IMR-90 (cell line): Measurements from ENCODE around the gene ZNF346. TPM values are rescaled to one million over a fixed set of nuclear protein-coding genes. Genes with fewer than 3 reads are reported as not detected.

Experiments used
- ATAC-seq: fragments of 200-7000 bp; cut with Tn5 transposase; 2 replicates; pipeline ENCODE4 v1.9.1; 2020; ENCODE audit warnings: low read depth, mild to moderate bottlenecking, moderate library complexity
- BruUV-seq: library from RNA; stranded (reverse); fragments of 400-500 nt; replicated peaks from 2 replicates; lab custom pipeline; 2021; lab: Mats Ljungman, UMichigan
- CTCF ChIA-PET: fragments of 300-600 bp; formaldehyde crosslinking; extraction: SDS; loops from one replicate; lab custom pipeline; 2021; ENCODE audit warnings: antibody characterized with exemption; lab: Yijun Ruan, JAX
- POLR2A ChIA-PET: fragments of 300-600 bp; sonication (Branson Sonifier 250); formaldehyde crosslinking; loops from one replicate; lab custom pipeline; 2022; ENCODE audit warnings: antibody characterized with exemption; ENCODE audit not compliant: unreplicated experiment; lab: Charles Lee
- DNase-seq: peaks from one replicate; pipeline ENCODE4 v3.0.0; 2013
- H2AFZ ChIP-seq: replicated peaks from 2 replicates; pipeline ENCODE3; 2013; ENCODE audit warnings: low read length, mild to moderate bottlenecking; ENCODE audit not compliant: poor library complexity
- H2AK5ac ChIP-seq: 2 replicates; pipeline ENCODE4 v1.6.1; 2013; ENCODE audit warnings: low read depth, low read length, inconsistent platforms
- H2AK9ac ChIP-seq: replicated peaks from 2 replicates; pipeline ENCODE3; 2013; ENCODE audit warnings: mild to moderate bottlenecking, low read depth, low read length, moderate library complexity; ENCODE audit not compliant: poor library complexity
- H2BK120ac ChIP-seq: 2 replicates; pipeline ENCODE4 v1.6.1; 2013; ENCODE audit warnings: low read depth, low read length, inconsistent platforms
- H2BK15ac ChIP-seq: 3 replicates; pipeline ENCODE4 v1.6.1; 2013; ENCODE audit warnings: low read depth, low read length, inconsistent platforms
- H2BK20ac ChIP-seq: 2 replicates; pipeline ENCODE4 v1.6.1; 2013; ENCODE audit warnings: low read depth, mild to moderate bottlenecking, inconsistent platforms, low read length, moderate library complexity
- H2BK5ac ChIP-seq: 2 replicates; pipeline ENCODE4 v1.6.1; 2013; ENCODE audit warnings: mild to moderate bottlenecking, low read depth, low read length, inconsistent platforms; ENCODE audit not compliant: poor library complexity, severe bottlenecking
- H3K14ac ChIP-seq: replicated peaks from 2 replicates; pipeline ENCODE4 v1.6.1; 2013; ENCODE audit warnings: low read depth, low read length, inconsistent platforms
- H3K18ac ChIP-seq: 2 replicates; pipeline ENCODE4 v1.6.1; 2013; ENCODE audit warnings: low read depth, low read length, control low read depth
- H3K23ac ChIP-seq: 2 replicates; pipeline ENCODE4 v1.6.1; 2013; ENCODE audit warnings: low read depth, low read length, inconsistent platforms
- H3K27ac ChIP-seq: 2 replicates; pipeline ENCODE4 v1.5.1; 2013; ENCODE audit warnings: mild to moderate bottlenecking, control low read depth, low read length; ENCODE audit not compliant: insufficient read depth
- H3K27me3 ChIP-seq: 2 replicates; pipeline ENCODE4 v1.6.1; 2013; ENCODE audit warnings: low read length; ENCODE audit not compliant: control insufficient read depth, insufficient read depth
- H3K36me3 ChIP-seq: 2 replicates; pipeline ENCODE4 v1.6.1; 2013; ENCODE audit warnings: low read length, mixed read lengths; ENCODE audit not compliant: control insufficient read depth, insufficient read depth
- H3K4ac ChIP-seq: 2 replicates; pipeline ENCODE4 v1.6.1; 2013; ENCODE audit warnings: low read depth, low read length, inconsistent platforms
- H3K4me1 ChIP-seq: 2 replicates; pipeline ENCODE4 v1.6.1; 2013; ENCODE audit warnings: low read length, mixed read lengths; ENCODE audit not compliant: control insufficient read depth, insufficient read depth
- H3K4me2 ChIP-seq: 2 replicates; pipeline ENCODE4 v1.6.1; 2013; ENCODE audit warnings: low read depth, mild to moderate bottlenecking, control low read depth, low read length, moderate library complexity
- H3K4me3 ChIP-seq: 2 replicates; pipeline ENCODE4 v1.5.1; 2013; ENCODE audit warnings: low read depth, mild to moderate bottlenecking, control low read depth, low read length, moderate library complexity; ENCODE audit not compliant: insufficient read depth
- H3K56ac ChIP-seq: 2 replicates; pipeline ENCODE4 v1.6.1; 2013; ENCODE audit warnings: low read length, inconsistent platforms; ENCODE audit not compliant: insufficient read depth; ENCODE audit errors: extremely low read depth
- H3K79me1 ChIP-seq, 2 experiments: 2 replicates each; pipeline ENCODE4 v1.6.1; 2013; ENCODE audit warnings: low read length in 2 of 2, inconsistent platforms in 1 of 2, low read depth in 1 of 2
- H3K9ac ChIP-seq: 2 replicates; pipeline ENCODE4 v1.6.1; 2013; ENCODE audit warnings: low read depth, low read length, control low read depth
- H3K9me1 ChIP-seq: 2 replicates; pipeline ENCODE4 v1.6.1; 2013; ENCODE audit warnings: low read length, inconsistent platforms; ENCODE audit not compliant: insufficient read depth
- H3K9me3 ChIP-seq: 2 replicates; pipeline ENCODE4 v1.6.1; 2013; ENCODE audit warnings: low read length; ENCODE audit not compliant: control insufficient read depth, insufficient read depth
- H4K20me1 ChIP-seq: 2 replicates; pipeline ENCODE4 v1.6.1; 2013; ENCODE audit warnings: low read length, inconsistent platforms; ENCODE audit not compliant: insufficient read depth
- H4K5ac ChIP-seq: 2 replicates; pipeline ENCODE4 v1.6.1; 2013; ENCODE audit warnings: mild to moderate bottlenecking, low read depth, low read length, control low read depth
- H4K8ac ChIP-seq, 2 experiments: 2 replicates each; pipeline ENCODE4 v1.6.1; 2013; ENCODE audit warnings: low read depth in 2 of 2, low read length in 2 of 2, control low read depth in 1 of 2, inconsistent platforms in 1 of 2
- H4K91ac ChIP-seq: 2 replicates; pipeline ENCODE4 v1.6.1; 2013; ENCODE audit warnings: low read depth, low read length, inconsistent platforms; ENCODE audit not compliant: insufficient read depth
- BHLHE40 ChIP-seq: fragments of 150-350 bp; IDR thresholded peaks from 2 replicates; pipeline ENCODE4 v1.6.1; 2016; ENCODE audit warnings: mild to moderate bottlenecking, low read depth, low read length
- CEBPB ChIP-seq: IDR thresholded peaks from 2 replicates; pipeline ENCODE4 v1.6.1; 2012; ENCODE audit warnings: low read depth, low read length, improper control_type of control experiment
- CHD1 ChIP-seq: IDR thresholded peaks from 2 replicates; pipeline ENCODE4 v1.6.1; 2012; ENCODE audit warnings: low read depth, low read length, improper control_type of control experiment
- ELK1 ChIP-seq: fragments of 150-350 bp; IDR thresholded peaks from 2 replicates; pipeline ENCODE4 v1.6.1; 2016; ENCODE audit warnings: low read depth, mild to moderate bottlenecking, low read length, moderate library complexity, borderline replicate concordance
- MAFK ChIP-seq: IDR thresholded peaks from 2 replicates; pipeline ENCODE4 v1.6.1; 2012; ENCODE audit warnings: low read depth, low read length, improper control_type of control experiment
- MAZ ChIP-seq: IDR thresholded peaks from 2 replicates; pipeline ENCODE4 v1.6.1; 2012; ENCODE audit warnings: low read depth, mild to moderate bottlenecking, low read length, improper control_type of control experiment, moderate library complexity, borderline replicate concordance
- MXI1 ChIP-seq: IDR thresholded peaks from 2 replicates; pipeline ENCODE4 v1.6.1; 2012; ENCODE audit warnings: low read depth, mild to moderate bottlenecking, low read length, moderate library complexity, borderline replicate concordance
- NFE2L2 ChIP-seq: fragments of 150-350 bp; IDR thresholded peaks from 2 replicates; pipeline ENCODE4 v1.6.1; 2016; ENCODE audit warnings: low read depth, mild to moderate bottlenecking, low read length
- RAD21 ChIP-seq: IDR thresholded peaks from 2 replicates; pipeline ENCODE4 v1.6.1; 2012; ENCODE audit warnings: low read length, improper control_type of control experiment
- RCOR1 ChIP-seq: IDR thresholded peaks from 2 replicates; pipeline ENCODE4 v1.6.1; 2012; ENCODE audit warnings: mild to moderate bottlenecking, low read length, improper control_type of control experiment; ENCODE audit not compliant: insufficient replicate concordance
- RFX5 ChIP-seq: IDR thresholded peaks from 2 replicates; pipeline ENCODE4 v1.8.0; 2012; ENCODE audit warnings: low read depth, mild to moderate bottlenecking, low read length, moderate library complexity
- SMC3 ChIP-seq: fragments of 150-350 bp; IDR thresholded peaks from 2 replicates; pipeline ENCODE4 v1.6.1; 2016; ENCODE audit warnings: low read depth, mild to moderate bottlenecking, antibody characterized with exemption, low read length, moderate library complexity
- WGBS, 2 experiments: methylation state at CpG; one replicate each; pipeline versions ENCODE4 v1.1.5 to v1.1.7; 2013; ENCODE audit warnings: missing lambda C conversion rate in 2 of 2; ENCODE audit not compliant: insufficient read length in 1 of 2; ENCODE audit errors: extremely low coverage in 2 of 2; 5-methylcytosine and 5-hydroxymethylcytosine counted together
- dilution Hi-C: fragments of 300-500 bp; cut with HindIII; formaldehyde crosslinking; loops from one replicate; pipeline ENCODE4 v1.14.3; 2018; ENCODE audit warnings: low sequenced_read_pairs; ENCODE audit not compliant: unreplicated experiment
- in situ Hi-C: fragments of 300-500 bp; cut with MboI; formaldehyde crosslinking; loops from 3 replicates; pipeline ENCODE4 v1.14.3; 2019; ENCODE audit warnings: low sequenced_read_pairs, inconsistent platforms, mixed read lengths
- intact Hi-C: fragments of 100-400 bp; cut with micrococcal nuclease; formaldehyde crosslinking; loops from 2 replicates; pipeline ENCODE4 v1.10.0; 2022
- polyA plus RNA-seq, 3 experiments: library from polyadenylated mRNA; depleted of rRNA; stranded (reverse); fragments of >200 nt; gene quantifications; 2 replicates each; pipeline ENCODE4 v1.2.3, GENCODE V29; 2012; ENCODE audit warnings: low replicate concordance in 1 of 3
- total RNA-seq: library from RNA; depleted of rRNA; stranded (reverse); fragments of >200 nt; gene quantifications from 2 replicates; pipeline ENCODE4 v1.2.3, GENCODE V29; 2012

ZNF346 gene
- total and polyA plus RNA-seq, 2 of the 4 experiments (the other 2 are of a cell fraction) = 15.1 to 17.0 TPM

- Histone ChIP-seq H3K9me3 (no peaks in the 10 kb centered on the region), H3K23ac (no peak overlapping the region), H2BK20ac (no peak overlapping the region), H3K4me2 (no peak overlapping the region), H2BK5ac (no peak overlapping the region), H2AK5ac (no peak overlapping the region), H4K8ac (no peak overlapping the region), H3K27me3 (no peaks in the 10 kb centered on the region; the same call in 1 of the 2 replicates), H2AK9ac (no peak overlapping the region), H3K4me3 (no peak overlapping the region), H2BK120ac (no peak overlapping the region), H2AFZ (no peak overlapping the region), H3K36me3 (no peaks in the 10 kb centered on the region), H3K18ac (no peak overlapping the region), H4K5ac (no peak overlapping the region), H3K4me1 (no peaks in the 10 kb centered on the region; the same call in 1 of the 2 replicates), H3K9me1 (peaks cover 6% of the 10 kb centered on the region; the same call in 1 of the 2 replicates), H4K91ac (no peak overlapping the region), H2BK15ac (no peak overlapping the region), H3K27ac (no peak overlapping the region), H3K56ac (no peak overlapping the region), H3K14ac (no peak overlapping the region), H3K4ac (no peak overlapping the region), H3K9ac (no peak overlapping the region), H3K79me1 (no peaks in the 10 kb centered on the region), H4K20me1 (no peaks in the 10 kb centered on the region)
- in situ Hi-C loops = loop anchor here (5.0 kb wide), 1 partner anchor 40 kb away; no protein-coding TSS in a partner anchor
- ChIA-PET CTCF (interaction anchor here (0.5 to 3.1 kb wide), 6 partner anchors 18 to 452 kb away, joined by 3 to 43 read pairs (median 3); no protein-coding TSS in a partner anchor), POLR2A (no interaction called here)
- no peak for TF ChIP-seq RFX5
- TF ChIP-seq CHD1 = no peak
- no peak for TF ChIP-seq MAFK
- no peak for TF ChIP-seq MAZ
- no peak for TF ChIP-seq RAD21
- TF ChIP-seq NFE2L2 = no peak
- TF ChIP-seq ELK1 = no peak
- TF ChIP-seq BHLHE40 = no peak
- no peak for TF ChIP-seq CEBPB
- TF ChIP-seq SMC3 = no peak
- TF ChIP-seq RCOR1 = no peak
- no peak for TF ChIP-seq MXI1
- 42% methylated on average over 2 of the region's 5 CpGs; no CpG with 5 or more reads in 1 of the 2 experiments for WGBS, 2 experiments
- no peak for DNase-seq
- no peak for ATAC-seq
- BruUV-seq = no TSS peak
- dilution Hi-C loops = no loop called here
- intact Hi-C loops = loop anchor here (1.0 to 10.0 kb wide), 2 partner anchors 162 to 454 kb away; no protein-coding TSS in a partner anchor
Observed at GRCh38 chr5:177112589-177113220, 90.2 kb downstream of the ZNF346 start.
